Osteoblast (primary cell): Measurements from ENCODE around the gene KLF2. TPM values are rescaled to one million over a fixed set of nuclear protein-coding genes. Genes with fewer than 3 reads are reported as not detected.

ENCODE experiments used
- DNase-seq: peaks from one replicate; pipeline ENCODE4 v3.0.0; 2011; ENCODE audit warnings: low spot score, mixed read lengths; ENCODE audit not compliant: insufficient read length; ENCODE audit errors: missing footprints
- H2AFZ ChIP-seq: 2 replicates; pipeline ENCODE4 v1.6.0; 2011; ENCODE audit warnings: mild to moderate bottlenecking, low read length
- H3K27ac ChIP-seq: 2 replicates; pipeline ENCODE4 v1.5.1; 2011; ENCODE audit warnings: mild to moderate bottlenecking, low read depth, low read length, moderate library complexity
- H3K27me3 ChIP-seq: 2 replicates; pipeline ENCODE4 v1.6.0; 2012; ENCODE audit warnings: mild to moderate bottlenecking, control low read depth, inconsistent platforms, low read length, moderate library complexity; ENCODE audit not compliant: insufficient read depth
- H3K36me3 ChIP-seq: 2 replicates; pipeline ENCODE4 v1.5.1; 2011; ENCODE audit warnings: mild to moderate bottlenecking, low read length, control low read depth, moderate library complexity; ENCODE audit not compliant: insufficient read depth
- H3K4me1 ChIP-seq: 2 replicates; pipeline ENCODE4 v1.5.1; 2011; ENCODE audit warnings: mild to moderate bottlenecking, low read length, control low read depth, moderate library complexity; ENCODE audit not compliant: insufficient read depth
- H3K4me2 ChIP-seq: 2 replicates; pipeline ENCODE4 v1.6.0; 2011; ENCODE audit warnings: mild to moderate bottlenecking, low read length; ENCODE audit not compliant: insufficient read depth
- H3K4me3 ChIP-seq: fragments of 200-600 bp; sonication (generic); 3 replicates; pipeline ENCODE4 v1.5.1; 2012; ENCODE audit warnings: mild to moderate bottlenecking, low read length, inconsistent platforms; ENCODE audit not compliant: insufficient read depth
- H3K79me2 ChIP-seq: 2 replicates; pipeline ENCODE4 v1.6.0; 2012; ENCODE audit warnings: mild to moderate bottlenecking, low read length, control low read depth, inconsistent platforms; ENCODE audit not compliant: insufficient read depth
- H3K9me3 ChIP-seq: 2 replicates; pipeline ENCODE4 v1.5.1; 2011; ENCODE audit warnings: low read depth, low read length, control low read depth
- H4K20me1 ChIP-seq: 2 replicates; pipeline ENCODE4 v1.6.0; 2012; ENCODE audit warnings: mild to moderate bottlenecking, low read length, control low read depth; ENCODE audit not compliant: insufficient read depth
- CTCF ChIP-seq: IDR thresholded peaks from 2 replicates; pipeline ENCODE4 v1.5.1; 2011; ENCODE audit warnings: mild to moderate bottlenecking, low read depth, low read length, moderate library complexity; ENCODE audit errors: extremely low read depth
- total RNA-seq: library from RNA; depleted of rRNA; stranded (reverse); fragments of >200 nt; gene quantifications from 2 replicates; pipeline ENCODE4 v1.2.3, GENCODE V29; 2012

The KLF2 gene
- total RNA-seq, 1 donor = 16.6 TPM

GRCh38 chr19:16365300-16365996 is 40.8 kb downstream of the KLF2 start:
- Histone ChIP-seq H3K79me2 (peaks cover 3% of the 10 kb centered on the region), H3K4me2 (no peak overlapping the region), H2AFZ (no peak overlapping the region), H3K36me3 (no peaks in the 10 kb centered on the region), H3K4me3 (no peak overlapping the region), H3K27ac (no peak overlapping the region), H3K27me3 (no peaks in the 10 kb centered on the region), H4K20me1 (peaks cover 10% of the 10 kb centered on the region), H3K9me3 (no peaks in the 10 kb centered on the region), H3K4me1 (no peaks in the 10 kb centered on the region)
- TF ChIP-seq CTCF = no peak
- DNase-seq = peak; percentile 52

DNA sequence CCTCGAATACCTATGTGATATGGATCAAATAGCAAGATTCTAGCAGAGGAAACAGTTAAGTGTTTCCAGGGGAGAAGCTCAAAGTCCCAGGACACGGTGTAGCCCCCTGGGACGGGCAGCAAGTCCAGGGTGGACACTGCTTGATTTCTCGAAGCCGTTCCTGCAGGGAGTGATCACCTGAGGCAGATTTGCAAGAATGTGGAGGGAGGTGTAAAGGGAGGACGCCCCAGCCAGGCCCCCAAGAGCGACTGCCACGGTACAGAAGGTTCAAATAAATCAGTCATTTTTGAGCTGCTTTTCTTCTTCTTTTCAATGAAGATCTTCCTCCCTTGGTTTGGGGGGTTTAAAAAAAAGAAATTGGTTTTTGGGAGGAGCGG is 41.4 kb downstream of the KLF2 start:
- Histone ChIP-seq H3K4me2 (no peak overlapping the region), H3K9me3 (no peaks in the 10 kb centered on the region), H2AFZ (no peak overlapping the region), H3K27ac (no peak overlapping the region), H4K20me1 (peaks cover 14% of the 10 kb centered on the region), H3K36me3 (no peaks in the 10 kb centered on the region), H3K27me3 (no peaks in the 10 kb centered on the region), H3K4me3 (no peak overlapping the region), H3K79me2 (peaks cover 3% of the 10 kb centered on the region), H3K4me1 (no peaks in the 10 kb centered on the region)
- no peak for TF ChIP-seq CTCF
- peak; percentile 23 for DNase-seq

GRCh38 chr19:16366433-16367260 is 42.0 kb downstream of the KLF2 start:
- no peak overlapping the region for H3K4me2 ChIP-seq
- no peak overlapping the region for H3K27ac ChIP-seq
- H3K9me3 ChIP-seq = no peaks in the 10 kb centered on the region
- no peak overlapping the region for H2AFZ ChIP-seq
- H4K20me1 ChIP-seq = peaks cover 15% of the 10 kb centered on the region
- H3K4me1 ChIP-seq = no peaks in the 10 kb centered on the region
- H3K27me3 ChIP-seq = no peaks in the 10 kb centered on the region
- DNase-seq = peak; percentile 57
- TF ChIP-seq CTCF = no peak
- H3K36me3 ChIP-seq = no peaks in the 10 kb centered on the region
- no peak overlapping the region for H3K4me3 ChIP-seq
- H3K79me2 ChIP-seq = peaks cover 3% of the 10 kb centered on the region

DNA sequence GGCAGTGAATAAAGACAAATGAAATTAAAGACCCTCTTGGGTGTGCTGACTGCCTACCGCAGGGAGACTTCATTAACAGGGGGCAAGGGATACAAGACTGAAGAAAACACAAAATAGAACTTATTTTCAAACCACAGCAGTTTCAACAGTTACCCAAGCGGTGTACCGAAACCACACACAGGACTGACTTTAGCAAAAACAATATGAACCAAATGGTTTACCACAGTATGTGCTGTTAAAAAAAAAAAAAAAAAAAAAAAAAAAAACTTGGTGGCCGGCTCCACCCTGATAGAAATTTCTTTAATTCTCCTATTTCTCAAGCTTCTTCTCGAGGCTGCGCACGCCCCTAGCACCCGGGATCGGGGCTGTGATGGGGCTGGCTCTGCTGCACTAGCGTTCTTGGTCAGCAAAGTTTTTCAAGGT is 42.6 kb downstream of the KLF2 start:
- Histone ChIP-seq H3K79me2 (peaks cover 3% of the 10 kb centered on the region), H3K9me3 (no peaks in the 10 kb centered on the region), H2AFZ (no peak overlapping the region), H3K4me1 (no peaks in the 10 kb centered on the region), H3K27ac (no peak overlapping the region), H3K4me3 (no peak overlapping the region), H3K27me3 (no peaks in the 10 kb centered on the region), H3K36me3 (no peaks in the 10 kb centered on the region), H3K4me2 (no peak overlapping the region), H4K20me1 (peaks cover 17% of the 10 kb centered on the region)
- peak; percentile 61 for DNase-seq
- no peak for TF ChIP-seq CTCF
